ENCODE results near the gene FBXO44. TPM values are rescaled to one million over a fixed set of nuclear protein-coding genes. Genes with fewer than 3 reads are reported as not detected.
A peak's percentile ranks its signal among the peaks of the same experiment; 100 is the strongest.

FBXO44 gene
- total RNA-seq, 4 donors from 2014 or later = 5.0 to 20.4 (median 7.0) TPM

DNA sequence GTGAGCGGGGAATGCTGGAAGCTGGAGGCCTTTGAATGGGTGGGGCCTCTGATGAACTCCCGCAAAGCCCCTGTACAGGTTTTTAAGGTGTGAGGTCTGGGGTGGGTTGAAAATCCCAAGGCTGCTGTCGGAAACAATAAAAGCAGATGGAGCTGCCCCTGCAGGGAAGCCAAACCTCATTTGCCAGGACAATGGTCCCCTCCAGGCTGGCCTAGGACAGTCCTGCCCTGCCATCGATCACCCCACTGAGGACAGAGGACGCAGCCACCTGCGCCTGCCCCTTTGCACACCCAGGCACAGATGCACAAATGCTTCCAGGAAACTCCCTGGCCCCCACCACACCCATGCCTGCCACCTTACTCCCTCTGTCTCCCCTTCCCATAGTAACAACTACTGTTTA is 41.2 kb downstream of the FBXO44 start:
- H3K27me3 ChIP-seq = peaks cover 8 to 96% (median 16%) of the 10 kb centered on the region in 4 donors
- peaks cover 17 to 29% (median 19%) of the 10 kb centered on the region in 3 donors for H3K4me1 ChIP-seq
- TF ChIP-seq, protein P1, sequence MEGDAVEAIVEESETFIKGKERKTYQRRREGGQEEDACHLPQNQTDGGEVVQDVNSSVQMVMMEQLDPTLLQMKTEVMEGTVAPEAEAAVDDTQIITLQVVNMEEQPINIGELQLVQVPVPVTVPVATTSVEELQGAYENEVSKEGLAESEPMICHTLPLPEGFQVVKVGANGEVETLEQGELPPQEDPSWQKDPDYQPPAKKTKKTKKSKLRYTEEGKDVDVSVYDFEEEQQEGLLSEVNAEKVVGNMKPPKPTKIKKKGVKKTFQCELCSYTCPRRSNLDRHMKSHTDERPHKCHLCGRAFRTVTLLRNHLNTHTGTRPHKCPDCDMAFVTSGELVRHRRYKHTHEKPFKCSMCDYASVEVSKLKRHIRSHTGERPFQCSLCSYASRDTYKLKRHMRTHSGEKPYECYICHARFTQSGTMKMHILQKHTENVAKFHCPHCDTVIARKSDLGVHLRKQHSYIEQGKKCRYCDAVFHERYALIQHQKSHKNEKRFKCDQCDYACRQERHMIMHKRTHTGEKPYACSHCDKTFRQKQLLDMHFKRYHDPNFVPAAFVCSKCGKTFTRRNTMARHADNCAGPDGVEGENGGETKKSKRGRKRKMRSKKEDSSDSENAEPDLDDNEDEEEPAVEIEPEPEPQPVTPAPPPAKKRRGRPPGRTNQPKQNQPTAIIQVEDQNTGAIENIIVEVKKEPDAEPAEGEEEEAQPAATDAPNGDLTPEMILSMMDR (IDR thresholded peaks at IDR 0.05) = no peak
- TF ChIP-seq POLR2A (IDR thresholded peaks at IDR 0.05) = no peak
- intact Hi-C loops (cut with DNase I) = no loop called here
- 74% methylated on average over 5 to 6 of the region's 6 CpGs for WGBS, 2 donors
- no peak overlapping the region for H3K27ac ChIP-seq
- H3K36me3 ChIP-seq = no peaks in the 10 kb centered on the region
- DNase-seq = no peak
- H3K4me3 ChIP-seq = no peak overlapping the region
- H3K9me3 ChIP-seq = no peaks in the 10 kb centered on the region

DNA sequence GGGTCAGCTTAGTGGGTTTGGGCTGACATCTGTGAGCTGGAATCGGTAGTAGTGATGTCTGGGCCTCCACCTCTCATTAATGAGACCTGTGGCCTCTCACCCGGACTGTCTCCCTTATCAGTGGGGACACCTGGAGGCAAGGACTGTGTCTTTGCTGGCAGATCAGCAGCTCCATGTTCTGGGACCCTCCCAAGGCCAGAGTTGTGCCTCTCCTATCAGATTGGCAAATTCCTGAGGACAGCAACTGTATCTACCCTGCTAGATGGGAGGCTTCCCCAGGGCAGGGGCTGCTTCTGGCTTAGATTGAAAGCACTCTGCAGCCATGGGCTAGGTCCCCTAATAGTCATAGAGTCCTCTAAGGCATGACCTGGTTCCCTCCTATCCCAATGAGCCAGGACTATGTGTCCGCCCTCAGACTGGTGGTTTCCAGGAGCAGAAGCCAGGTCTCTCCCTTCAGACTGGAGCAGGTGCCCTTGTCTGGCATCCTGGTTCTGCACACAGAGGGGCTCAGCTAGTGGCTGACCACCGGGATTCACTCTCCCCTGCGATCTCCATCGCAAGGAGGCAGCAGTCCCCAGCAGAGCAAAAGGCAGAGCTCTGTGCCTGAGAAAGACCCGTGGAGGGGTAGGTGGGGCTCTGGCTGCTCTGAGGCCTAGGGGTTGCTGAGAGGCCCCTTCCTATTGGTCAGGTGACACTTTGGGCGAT is 42.7 kb downstream of the FBXO44 start:
- no peak for TF ChIP-seq POLR2A (IDR thresholded peaks at IDR 0.05)
- TF ChIP-seq, protein P1 (IDR thresholded peaks at IDR 0.05) = no peak
- Histone ChIP-seq H3K4me1 (peaks cover 11 to 26% (median 17%) of the 10 kb centered on the region in 3 donors), H3K4me3 (no peak overlapping the region), H3K36me3 (no peaks in the 10 kb centered on the region), H3K9me3 (no peaks in the 10 kb centered on the region), H3K27me3 (peaks cover 2 to 95% (median 5%) of the 10 kb centered on the region in 4 donors), H3K27ac (no peak overlapping the region)
- DNase-seq = no peak
- intact Hi-C loops (cut with DNase I) = no loop called here
- 40 to 68% methylated on average over 1 to 8 of the region's 8 CpGs for WGBS, 2 donors

DNA sequence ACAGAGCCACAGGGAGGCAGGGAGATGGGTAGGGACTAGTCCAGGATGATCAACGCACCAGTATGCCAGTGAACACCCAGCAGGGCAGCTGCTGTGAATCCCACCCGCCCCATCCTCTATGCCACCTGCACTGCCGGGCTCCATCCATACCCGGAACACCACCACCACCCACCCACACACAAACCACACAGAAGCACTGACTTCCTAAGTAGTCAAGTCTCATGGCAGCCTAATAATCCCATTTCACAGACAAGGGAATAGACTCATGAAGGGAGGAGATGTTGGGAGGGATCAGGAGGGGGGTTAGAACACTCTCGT is 43.2 kb downstream of the FBXO44 start:
- H3K36me3 ChIP-seq = no peaks in the 10 kb centered on the region
- H3K4me3 ChIP-seq = no peak overlapping the region
- WGBS, 2 donors = 65 to 72% methylated on average over 2 to 5 of the region's 5 CpGs
- intact Hi-C loops (cut with DNase I) = no loop called here
- H3K9me3 ChIP-seq = no peaks in the 10 kb centered on the region
- TF ChIP-seq, protein P1 (IDR thresholded peaks at IDR 0.05) = no peak
- TF ChIP-seq POLR2A (IDR thresholded peaks at IDR 0.05) = no peak
- no peak overlapping the region for H3K27ac ChIP-seq
- H3K4me1 ChIP-seq = peaks cover 9 to 21% (median 15%) of the 10 kb centered on the region in 3 donors
- DNase-seq = no peak
- peaks cover 0 to 93% (median 3%) of the 10 kb centered on the region in 4 donors for H3K27me3 ChIP-seq

DNA sequence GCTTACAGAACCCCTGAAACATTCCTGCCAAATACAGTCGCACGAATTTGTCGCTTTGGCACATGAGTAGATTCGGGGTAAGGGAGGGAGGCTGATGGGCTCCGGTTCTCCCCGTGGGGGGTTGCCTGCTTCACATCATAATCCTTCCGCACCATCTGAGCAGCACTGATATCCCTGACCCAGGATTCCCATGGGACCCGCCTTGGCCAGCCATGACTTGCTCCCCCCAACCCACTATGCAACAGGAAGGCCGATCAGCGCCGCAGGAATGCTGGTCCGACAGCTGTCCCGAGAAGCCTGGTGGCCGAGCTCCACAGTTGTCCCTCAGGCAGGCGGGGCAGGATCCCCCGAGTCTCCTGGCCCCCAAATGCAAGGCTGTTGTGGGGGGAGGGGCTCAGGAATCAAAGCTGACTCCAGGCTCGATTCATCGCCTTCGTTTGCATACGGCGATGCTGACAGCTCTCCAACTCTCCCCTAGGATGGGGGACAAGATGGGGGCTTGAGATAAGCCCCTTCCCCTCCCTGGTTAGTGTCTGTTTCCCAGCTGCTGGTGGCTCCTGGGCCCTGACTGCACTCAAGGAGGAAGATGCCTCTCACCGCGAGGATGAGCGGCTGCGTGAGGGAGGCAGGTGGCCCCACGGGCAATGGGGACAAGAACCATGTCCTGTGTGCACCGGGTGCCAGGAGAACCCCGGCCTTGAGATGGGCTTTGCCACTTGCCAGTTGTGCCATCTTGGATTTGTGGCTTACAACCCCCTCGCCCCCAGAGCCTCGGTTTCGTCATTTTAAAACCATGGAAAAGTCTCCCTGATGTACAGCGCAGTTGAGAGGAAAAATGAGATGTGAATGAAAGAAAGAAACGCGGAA is 46.2 kb downstream of the FBXO44 start:
- H3K27ac ChIP-seq = no peak overlapping the region
- TF ChIP-seq, protein P1 (IDR thresholded peaks at IDR 0.05) = no peak
- TF ChIP-seq POLR2A (IDR thresholded peaks at IDR 0.05) = no peak

DNA sequence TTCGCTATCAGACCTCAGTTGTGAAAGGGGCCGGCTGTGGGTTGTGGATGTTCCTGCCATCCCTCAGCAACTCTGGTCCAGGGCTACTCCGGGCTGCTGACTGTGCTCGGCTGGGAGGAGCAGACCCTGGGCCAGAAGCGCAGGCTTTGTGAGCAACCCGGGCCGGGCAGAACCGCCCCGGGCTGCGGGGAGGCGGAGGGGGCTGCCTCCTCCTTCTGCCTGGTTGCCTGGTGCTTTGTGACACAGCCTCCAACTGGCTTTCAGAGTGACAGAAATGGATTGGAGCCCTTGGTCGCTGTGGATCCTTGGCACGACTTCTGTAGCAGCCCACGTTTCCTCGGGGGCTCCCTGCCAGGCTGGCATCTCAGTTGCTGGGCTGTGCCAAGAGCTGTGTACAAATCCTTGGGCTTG is 46.9 kb downstream of the FBXO44 start:
- WGBS, 2 donors = 20 to 42% methylated on average over 2 to 6 of the region's 15 CpGs
- peaks cover 6 to 13% (median 10%) of the 10 kb centered on the region in 3 donors for H3K4me1 ChIP-seq
- no peak for DNase-seq
- H3K36me3 ChIP-seq = no peaks in the 10 kb centered on the region
- intact Hi-C loops (cut with DNase I) = no loop called here
- peak overlapping the region in 1 of 4 donors; percentile 28 for H3K4me3 ChIP-seq
- no peaks in the 10 kb centered on the region for H3K9me3 ChIP-seq
- no peak for TF ChIP-seq POLR2A (IDR thresholded peaks at IDR 0.05)
- TF ChIP-seq, protein P1 (IDR thresholded peaks at IDR 0.05) = no peak
- H3K27ac ChIP-seq = no peak overlapping the region
- H3K27me3 ChIP-seq = peaks cover 0 to 93% (median 0%) of the 10 kb centered on the region in 4 donors

More for the DNA sequence above, 46.2 kb downstream of the FBXO44 start:
- H3K36me3 ChIP-seq = no peaks in the 10 kb centered on the region
- H3K4me1 ChIP-seq = peaks cover 6 to 13% (median 10%) of the 10 kb centered on the region in 3 donors
- H3K9me3 ChIP-seq = no peaks in the 10 kb centered on the region
- peak overlapping the region in 1 of 4 donors; percentile 28 for H3K4me3 ChIP-seq
- intact Hi-C loops (cut with DNase I) = no loop called here
- H3K27me3 ChIP-seq = peaks cover 0 to 93% (median 0%) of the 10 kb centered on the region in 4 donors
- DNase-seq = no peak
- WGBS, 2 donors = 60 to 65% methylated on average over 14 to 17 of the region's 34 CpGs
